ENCODE results near the gene DDAH1. TPM values are rescaled to one million over a fixed set of nuclear protein-coding genes. Genes with fewer than 3 reads are reported as not detected.

Gene DDAH1
- total RNA-seq, 2 donors from 2014 or later = 10.1 to 15.6 TPM

- DNase-seq = no peak
- intact Hi-C loops (cut with DNase I) = no loop called here
- ATAC-seq = no peak
These were observed 143.6 kb downstream of the DDAH1 start for GRCh38 chr1:85321237-85321964.

GRCh38 chr1:85320371-85321131, 144.4 kb downstream of the DDAH1 start:
- ATAC-seq = no peak
- intact Hi-C loops (cut with DNase I) = no loop called here
- DNase-seq = no peak

GRCh38 chr1:85319931-85320330, 145.0 kb downstream of the DDAH1 start:
- DNase-seq (no peak), ATAC-seq (no peak)
- intact Hi-C loops (cut with DNase I) = no loop called here

GRCh38 chr1:85319491-85319890, 145.5 kb downstream of the DDAH1 start:
- ATAC-seq = no peak
- intact Hi-C loops (cut with DNase I) = no loop called here
- no peak for DNase-seq

GRCh38 chr1:85318217-85318616, 146.7 kb downstream of the DDAH1 start:
- DNase-seq = no peak
- intact Hi-C loops (cut with DNase I) = no loop called here
- ATAC-seq = no peak

- intact Hi-C loops (cut with DNase I) = loop anchor here in 1 of 2 donors (2.0 kb wide), 1 partner anchor 13 kb away; no protein-coding TSS in a partner anchor
- ATAC-seq = no peak
- no peak for DNase-seq
These were observed 147.4 kb downstream of the DDAH1 start for GRCh38 chr1:85317560-85317959.

- intact Hi-C loops (cut with DNase I) = loop anchor here in 1 of 2 donors (2.0 kb wide), 1 partner anchor 14 kb away; no protein-coding TSS in a partner anchor
- DNase-seq (no peak), ATAC-seq (no peak)
These were observed 148.6 kb downstream of the DDAH1 start for GRCh38 chr1:85316321-85316720.

GRCh38 chr1:85315789-85316188, 149.2 kb downstream of the DDAH1 start:
- DNase-seq (no peak), ATAC-seq (peak; percentile 60 to 72)
- intact Hi-C loops (cut with DNase I) = loop anchor here in 1 of 2 donors (2.0 kb wide), 1 partner anchor 15 kb away; no protein-coding TSS in a partner anchor

GRCh38 chr1:85314726-85315125, 150.2 kb downstream of the DDAH1 start:
- ATAC-seq (no peak), DNase-seq (no peak)
- intact Hi-C loops (cut with DNase I) = loop anchor here in 1 of 2 donors (5.0 kb wide), 1 partner anchor 78 kb away; no protein-coding TSS in a partner anchor

- intact Hi-C loops (cut with DNase I) = loop anchor here in 1 of 2 donors (5.0 kb wide), 1 partner anchor 78 kb away; no protein-coding TSS in a partner anchor
- DNase-seq (no peak), ATAC-seq (peak; percentile 85 to 96)
These were observed 150.9 kb downstream of the DDAH1 start for GRCh38 chr1:85313888-85314696.

- intact Hi-C loops (cut with DNase I) = loop anchor here in 1 of 2 donors (5.0 kb wide), 1 partner anchor 80 kb away; no protein-coding TSS in a partner anchor
- ATAC-seq (no peak), DNase-seq (no peak)
These were observed 153.1 kb downstream of the DDAH1 start for GRCh38 chr1:85311818-85312217.

GRCh38 chr1:85308833-85309350, 156.1 kb downstream of the DDAH1 start:
- intact Hi-C loops (cut with DNase I) = loop anchor here (1.0 to 10.0 kb wide), 8 partner anchors 90 to 706 kb away; partner anchors contain the start of gene CCN1 (in 2 of the 2)
- no peak for ATAC-seq
- DNase-seq = no peak

- intact Hi-C loops (cut with DNase I) = loop anchor here (1.0 to 10.0 kb wide), 8 partner anchors 91 to 707 kb away; partner anchors contain the start of gene CCN1 (in 2 of the 2)
- ATAC-seq (peak; percentile 97 to 98), DNase-seq (peak; percentile 91)
These were observed 156.7 kb downstream of the DDAH1 start for GRCh38 chr1:85307987-85308832.

GRCh38 chr1:85306236-85306635, 158.7 kb downstream of the DDAH1 start:
- ATAC-seq (no peak), DNase-seq (no peak)
- intact Hi-C loops (cut with DNase I) = loop anchor here (5.0 to 10.0 kb wide), 5 partner anchors 196 to 709 kb away; partner anchors contain the start of gene CCN1 (in 2 of the 2)

GRCh38 chr1:85303440-85304162, 161.4 kb downstream of the DDAH1 start:
- DNase-seq (no peak), ATAC-seq (no peak)
- intact Hi-C loops (cut with DNase I) = loop anchor here (10.0 kb wide), 2 partner anchors 281 to 711 kb away; partner anchors contain the start of gene CCN1 (in 1 of the 2)

- intact Hi-C loops (cut with DNase I) = loop anchor here (10.0 kb wide), 2 partner anchors 285 to 715 kb away; partner anchors contain the start of gene CCN1 (in 1 of the 2)
- DNase-seq = no peak
- no peak for ATAC-seq
These were observed 164.8 kb downstream of the DDAH1 start for GRCh38 chr1:85300140-85300539.
